GM12892 (cell line): ENCODE results near the gene KCNJ5.

ENCODE experiments used
- POLR2A ChIP-seq: IDR thresholded peaks from 2 replicates; pipeline ENCODE4 v1.6.1; 2011; ENCODE audit warnings: low read depth, low read length, control low read depth
- TAF1 ChIP-seq: IDR thresholded peaks from 2 replicates; pipeline ENCODE4 v1.6.1; 2011; ENCODE audit warnings: low read depth, mild to moderate bottlenecking, control low read depth, low read length, borderline replicate concordance

GRCh38 chr11:128905345-128906184 is 14.4 kb downstream of the KCNJ5 start:
- no peak for TF ChIP-seq POLR2A
- no peak for TF ChIP-seq TAF1
